GM19035 (cell line): ENCODE results near the gene RNF144A.
A peak's percentile ranks its signal among the peaks of the same experiment; 100 is the strongest.

Source experiments
- ATAC-seq: cut with Tn5 transposase; IDR thresholded peaks from one replicate; pipeline ENCODE4 v1.9.1; 2021; ENCODE audit not compliant: unreplicated experiment

The RNF144A gene

DNA sequence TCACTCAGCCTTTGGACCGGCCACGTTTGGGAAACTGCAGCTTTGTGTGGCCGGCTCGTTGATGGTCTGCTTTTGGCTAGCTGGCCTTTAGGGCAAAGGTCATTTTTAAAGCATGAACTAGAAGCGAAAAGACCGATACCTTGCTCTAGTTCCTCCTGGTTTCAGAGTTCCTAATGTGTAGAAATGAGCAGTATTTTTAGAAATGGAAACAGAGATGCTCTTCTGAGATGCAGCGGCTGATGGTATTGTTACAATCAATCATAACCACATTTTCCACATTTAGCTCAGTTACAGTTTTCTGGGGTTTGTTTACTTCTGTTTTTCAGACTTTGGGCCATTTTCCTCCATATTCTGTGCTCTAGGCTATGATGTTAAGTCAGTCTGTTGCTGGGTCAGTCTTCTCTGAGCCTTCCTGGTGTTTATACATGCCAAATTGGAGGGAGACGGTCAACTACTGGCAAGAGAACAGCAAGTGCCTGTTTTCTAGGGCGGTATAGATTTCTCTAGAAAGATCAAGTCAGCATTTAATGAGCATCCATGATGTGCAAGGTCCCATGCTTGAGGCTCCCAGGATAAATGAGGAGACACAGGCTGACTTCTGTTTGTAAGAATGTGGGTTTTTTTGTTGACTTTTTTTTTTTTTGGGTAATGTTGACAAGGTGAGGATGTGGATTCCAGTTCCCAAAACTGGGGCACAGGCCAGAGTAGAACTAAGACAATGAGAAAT, 28.0 kb downstream of the RNF144A start:
- ATAC-seq = peak; percentile 94

DNA sequence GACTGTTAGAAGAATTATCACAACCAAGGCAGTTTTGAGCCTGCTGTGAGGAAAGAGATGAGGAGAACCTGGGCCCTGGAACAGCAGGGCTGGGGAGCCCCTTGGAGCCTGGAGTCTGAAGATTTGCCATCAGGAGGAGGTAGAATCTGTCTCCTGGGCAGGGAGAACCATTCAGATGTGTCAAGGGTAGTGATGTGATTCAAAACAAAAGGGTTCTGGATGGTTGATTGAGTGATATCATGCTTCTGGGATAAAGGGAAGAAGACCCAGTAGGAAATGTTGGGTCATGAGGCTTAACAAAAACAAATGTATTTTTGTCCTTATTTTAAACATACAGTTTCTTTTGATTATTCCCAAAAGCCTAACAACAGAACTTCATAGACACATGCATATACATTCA, 28.6 kb downstream of the RNF144A start:
- no peak for ATAC-seq

- no peak for ATAC-seq
Observed at GRCh38 chr2:6946722-6947121, 29.5 kb downstream of the RNF144A start.

DNA sequence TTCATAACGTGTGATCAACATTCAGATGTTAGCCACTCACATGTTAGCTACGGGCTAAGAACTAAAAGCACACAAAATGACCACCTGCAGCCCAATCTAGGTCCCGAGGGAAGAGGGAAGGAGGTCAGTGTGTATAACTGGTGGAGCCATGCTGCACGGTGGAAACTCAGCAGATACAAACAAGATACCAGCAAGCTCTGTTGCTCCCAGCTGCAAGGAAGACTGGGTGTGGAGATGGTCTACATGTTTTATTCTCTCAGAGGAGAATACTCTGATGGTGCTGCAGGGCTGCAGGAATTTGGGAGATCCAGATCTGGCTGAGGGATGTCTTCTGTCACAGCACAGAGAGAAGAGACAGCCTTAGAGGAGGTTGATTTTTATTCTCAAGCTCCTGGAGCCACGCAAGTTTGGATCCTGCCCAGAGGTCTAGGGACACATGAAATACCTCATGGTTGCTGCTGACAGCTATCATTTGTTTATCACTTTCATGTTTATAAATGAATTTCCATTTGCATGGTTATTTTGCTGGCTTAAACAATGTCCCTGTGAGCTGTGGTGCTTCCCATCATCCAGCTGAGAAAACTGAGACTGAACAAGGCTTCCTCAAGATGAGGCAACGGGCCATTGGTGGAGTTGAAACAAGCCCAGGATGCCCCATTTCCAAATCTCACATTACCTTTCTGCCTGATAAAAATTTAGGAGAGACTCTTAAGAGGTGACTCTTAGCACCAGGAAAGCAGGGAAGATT, 30.9 kb downstream of the RNF144A start:
- no peak for ATAC-seq

GRCh38 chr2:6948677-6949351, 31.6 kb downstream of the RNF144A start:
- no peak for ATAC-seq

DNA sequence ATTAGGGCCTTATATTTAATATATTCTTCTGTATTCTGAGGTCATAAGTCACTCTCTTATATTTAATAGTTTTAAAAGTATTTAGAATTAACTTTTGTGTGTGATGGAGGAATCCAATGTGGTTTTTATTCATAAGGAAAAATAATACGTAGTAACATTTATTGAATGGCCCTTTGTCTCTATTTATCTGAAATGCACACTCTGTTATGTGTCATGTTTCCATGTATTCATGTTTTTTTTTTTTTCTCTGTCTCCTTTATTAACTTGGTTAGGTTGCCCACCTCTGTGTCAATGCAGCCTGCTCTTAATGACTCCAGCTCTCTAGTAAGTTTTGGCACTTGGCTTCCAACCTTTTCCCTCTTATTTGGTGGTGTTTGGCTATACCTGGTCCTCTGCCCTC, 33.8 kb downstream of the RNF144A start:
- ATAC-seq = no peak

DNA sequence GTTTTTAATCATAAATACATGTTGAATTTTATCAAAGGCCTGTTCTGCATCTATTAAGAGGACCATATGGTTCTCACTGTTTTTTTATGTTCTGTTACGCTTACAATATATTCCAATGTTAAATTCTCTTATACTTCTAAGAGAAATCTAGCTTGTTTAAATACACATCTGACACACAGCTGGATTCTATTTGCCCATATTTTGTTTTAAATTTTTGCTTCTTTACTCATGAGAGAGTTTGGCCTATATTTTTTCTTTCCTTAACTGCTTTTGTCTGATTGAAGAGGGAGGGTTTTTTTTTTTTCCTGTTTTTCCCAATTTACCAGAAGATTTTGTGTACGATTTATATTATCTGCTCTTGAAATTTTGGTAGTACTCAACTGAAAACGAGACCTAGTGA, 34.9 kb downstream of the RNF144A start:
- ATAC-seq = no peak

GRCh38 chr2:6954586-6954985, 37.4 kb downstream of the RNF144A start:
- ATAC-seq = no peak

- no peak for ATAC-seq
Observed at GRCh38 chr2:6955511-6956136, 38.4 kb downstream of the RNF144A start.

DNA sequence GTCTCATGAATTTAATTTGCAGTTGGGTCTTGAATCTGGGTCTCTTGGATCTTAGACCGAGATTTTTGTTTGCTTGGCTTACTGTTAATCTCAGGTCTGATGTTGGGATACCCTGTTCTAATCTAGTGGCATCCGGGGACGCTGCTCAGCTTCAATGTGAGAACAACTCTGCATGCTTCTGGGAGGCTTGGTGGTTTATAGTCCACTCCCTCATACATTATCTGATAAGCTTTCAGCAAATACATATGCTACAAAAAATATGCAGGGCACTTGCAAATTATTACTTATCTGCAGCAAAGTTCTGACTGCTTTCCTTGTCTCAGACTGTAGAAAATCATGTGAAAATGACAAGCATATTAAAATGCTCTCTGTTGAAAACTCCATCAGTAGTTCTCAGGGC, 39.4 kb downstream of the RNF144A start:
- ATAC-seq = no peak

GRCh38 chr2:6957031-6957714, 40.0 kb downstream of the RNF144A start:
- no peak for ATAC-seq

- ATAC-seq = no peak
Observed at GRCh38 chr2:6957910-6958615, 40.9 kb downstream of the RNF144A start.

DNA sequence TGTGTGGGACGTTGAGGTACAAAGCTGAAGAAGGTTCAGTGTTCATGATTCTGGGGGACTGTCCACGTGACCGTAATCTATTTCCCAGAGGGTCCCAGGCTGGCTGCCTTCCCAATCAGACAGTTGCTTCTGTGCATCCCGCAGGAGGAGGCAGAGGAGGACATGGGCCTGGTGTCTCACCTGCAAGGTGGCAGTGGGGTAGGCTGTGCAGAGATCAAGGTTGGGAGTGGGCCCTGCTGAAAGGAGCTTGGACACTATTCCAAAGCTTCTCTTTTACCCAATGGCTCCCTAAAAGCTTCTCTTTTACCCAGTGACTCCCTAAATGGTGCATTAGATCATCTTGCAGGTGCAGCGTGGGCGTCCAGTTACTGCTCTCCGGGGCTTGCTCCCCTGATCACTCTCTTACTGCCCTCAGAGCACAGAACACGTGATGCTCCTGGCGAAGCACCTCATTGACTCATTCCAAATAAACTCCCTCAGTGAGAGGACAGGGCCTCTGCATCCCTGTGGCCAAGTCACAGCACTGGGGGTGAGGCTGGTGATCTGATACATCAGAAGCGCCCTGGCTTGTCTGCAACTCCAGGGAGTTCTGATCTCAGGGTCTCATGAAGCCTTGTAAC, 41.5 kb downstream of the RNF144A start:
- no peak for ATAC-seq

- ATAC-seq = no peak
Observed at GRCh38 chr2:6959751-6960150, 42.5 kb downstream of the RNF144A start.

- no peak for ATAC-seq
Observed at GRCh38 chr2:6960659-6961058, 43.4 kb downstream of the RNF144A start.

DNA sequence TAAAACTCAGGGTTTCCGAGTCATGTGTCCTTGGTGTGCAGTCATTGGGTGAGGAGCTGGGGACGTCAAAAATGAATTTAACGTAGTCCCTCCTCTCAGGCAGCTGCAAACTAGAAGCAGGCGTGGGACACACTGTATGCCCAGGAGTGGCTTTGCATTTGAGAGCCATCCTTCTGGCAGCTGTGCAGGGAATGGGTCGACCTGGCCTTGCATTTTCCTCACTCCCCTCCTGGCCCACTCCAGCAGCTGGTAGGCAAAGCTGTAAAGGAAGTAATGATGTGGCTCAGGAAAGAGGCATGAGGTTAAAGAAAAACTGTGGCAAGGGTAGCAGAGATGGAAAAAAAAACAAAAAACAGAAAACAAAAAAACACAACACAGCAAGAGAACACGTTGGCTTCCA, 46.5 kb downstream of the RNF144A start:
- no peak for ATAC-seq

DNA sequence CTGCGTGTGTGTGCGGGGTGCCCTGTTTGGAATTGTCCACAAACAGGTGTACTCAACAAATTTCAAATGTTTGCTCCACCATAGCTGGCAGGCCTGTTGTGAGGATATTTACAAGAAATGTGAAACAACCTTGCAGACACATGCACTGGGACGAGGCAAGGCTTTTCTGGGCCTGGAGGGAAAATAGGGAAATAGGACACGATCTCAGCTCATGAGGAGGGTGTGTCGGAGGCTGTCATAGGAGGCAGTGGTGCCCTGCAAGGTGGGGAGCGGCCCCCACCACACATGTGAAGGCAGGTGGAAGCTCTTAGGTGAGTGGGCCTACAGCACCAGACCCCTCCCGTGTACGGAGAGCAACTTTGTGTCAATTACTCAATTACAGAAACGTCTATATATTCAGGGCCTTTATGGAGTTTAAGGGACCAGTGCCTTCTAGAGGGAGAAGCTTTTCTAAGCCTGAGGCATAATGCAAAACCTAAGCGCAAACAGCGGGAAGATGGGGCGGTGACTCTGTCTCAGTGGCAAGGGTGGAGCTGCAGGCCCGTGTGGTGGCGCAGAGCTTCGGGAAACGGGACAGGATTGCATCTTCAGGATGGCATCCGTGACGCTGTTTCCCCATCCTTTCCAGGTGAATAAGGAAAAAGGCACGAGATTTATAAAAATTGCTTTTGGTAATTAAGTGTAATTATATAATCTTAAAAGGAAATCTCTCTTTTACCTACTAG, 48.0 kb downstream of the RNF144A start:
- no peak for ATAC-seq

DNA sequence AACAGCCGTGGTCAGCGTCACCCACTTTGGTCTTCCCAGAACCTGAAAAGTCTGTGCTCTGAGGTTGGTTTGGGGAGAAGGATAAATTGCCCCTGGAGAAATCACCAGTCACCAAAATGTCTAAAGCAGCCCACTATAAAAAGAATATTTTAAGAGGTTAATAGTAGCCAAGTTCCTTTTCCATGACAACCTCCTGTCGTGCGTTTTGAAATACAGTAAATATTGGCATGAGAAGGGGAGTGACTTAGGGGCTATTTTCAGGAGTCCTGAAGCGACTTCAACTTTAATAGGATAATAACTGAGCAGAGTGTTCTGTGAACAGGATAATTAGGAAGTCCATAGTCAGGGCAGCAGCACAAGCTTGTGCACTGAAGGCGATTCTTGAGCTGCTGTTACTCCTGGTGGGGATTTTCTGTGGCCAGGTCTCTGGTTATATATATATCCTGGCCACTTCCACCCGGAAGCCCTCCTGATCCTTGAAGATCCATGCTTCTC, 49.3 kb downstream of the RNF144A start:
- no peak for ATAC-seq

DNA sequence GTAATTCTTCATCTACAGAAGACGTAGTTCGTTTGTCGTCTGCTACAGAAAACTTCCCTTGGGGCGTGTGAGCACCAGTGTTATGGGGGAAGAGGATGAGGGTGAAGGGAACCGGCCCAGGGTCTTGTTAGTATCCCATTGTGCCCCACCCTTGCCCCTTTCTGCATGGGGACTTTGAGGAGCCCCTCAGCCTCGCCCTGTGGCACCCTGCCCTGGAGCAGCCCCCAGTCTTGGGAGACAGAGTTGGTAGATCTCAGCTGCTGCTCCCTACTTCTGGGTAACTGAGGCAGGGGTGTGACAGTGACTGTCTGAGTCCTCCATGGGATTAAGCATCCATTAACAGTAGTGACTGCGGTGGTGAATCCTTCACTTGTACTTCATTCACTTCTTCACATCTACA, 50.1 kb downstream of the RNF144A start:
- ATAC-seq = no peak
